A549 (cell line): ENCODE data around the gene RHBDL1. TPM values are rescaled to one million over a fixed set of nuclear protein-coding genes. Genes with fewer than 3 reads are reported as not detected.
A peak's percentile ranks its signal among the peaks of the same experiment; 100 is the strongest.

Experiments used
- ATAC-seq, 2 experiments: fragments of 200-7000 bp in 1 of 2; fragments of >200 bp in 1 of 2; cut with Nextera tagmentation in 1 of 2; cut with Tn5 transposase in 1 of 2; 3 replicates each; pipeline versions ENCODE4 v1.8.0 to v1.9.1; 2018 to 2020; ENCODE audit warnings: mild to moderate bottlenecking in 1 of 2, moderate library complexity in 1 of 2
- CTCF ChIA-PET: fragments of 300-600 bp; sonication (Branson Sonifier 250); formaldehyde crosslinking; extraction: SDS; loops from one replicate; lab custom pipeline; 2021; ENCODE audit warnings: antibody characterized with exemption, inconsistent platforms; lab: Yijun Ruan, JAX
- POLR2A ChIA-PET: fragments of 350-600 bp; formaldehyde crosslinking; extraction: SDS; loops from one replicate; lab custom pipeline; 2021; ENCODE audit warnings: antibody characterized with exemption, inconsistent platforms; lab: Yijun Ruan, JAX
- DNase-seq, 2 experiments: peaks; one replicate each; pipeline versions ENCODE4 v3.0.0 to v3.0.0-alpha.2; 2011 to 2016; ENCODE audit warnings: low read depth in 1 of 2, low spot score in 1 of 2
- FAIRE-seq: peaks from 2 replicates; lab custom pipeline; 2011; peaks lifted over from hg19 to GRCh38; lab: Jason Lieb, UNC
- H3K27ac ChIP-seq, 2 experiments: fragments of >200 bp; sonication (Bioruptor Twin); formaldehyde crosslinking; 3 replicates each; pipeline ENCODE4 v1.5.1; 2016 to 2017
- H3K4me1 ChIP-seq: fragments of >200 bp; sonication (Bioruptor Twin); formaldehyde crosslinking; 3 replicates; pipeline ENCODE4 v1.6.1; 2016
- H3K4me2 ChIP-seq: fragments of >200 bp; sonication (Bioruptor Twin); formaldehyde crosslinking; 3 replicates; pipeline ENCODE4 v1.6.1; 2016
- H3K4me3 ChIP-seq: fragments of >200 bp; sonication (Bioruptor Twin); formaldehyde crosslinking; 3 replicates; pipeline ENCODE4 v1.5.1; 2016
- H3K9me3 ChIP-seq: fragments of >200 bp; sonication (Bioruptor Twin); formaldehyde crosslinking; 3 replicates; pipeline ENCODE4 v1.6.1; 2016
- ATOH8 ChIP-seq: fragments of 250-450 bp; sonication (Bioruptor Pico); IDR thresholded peaks from 2 replicates; pipeline ENCODE4 v1.5.0; 2020; ENCODE audit warnings: low read depth, mild to moderate bottlenecking, moderate library complexity
- BCL3 ChIP-seq: fragments of >200 bp; sonication (Bioruptor Twin); formaldehyde crosslinking; IDR thresholded peaks from 3 replicates; pipeline ENCODE4 v1.6.1; 2016
- CBX2 ChIP-seq: fragments of 200-600 bp; sonication (generic); IDR thresholded peaks from 2 replicates; pipeline ENCODE4 v1.6.1; 2016; ENCODE audit warnings: low read depth, mild to moderate bottlenecking, borderline replicate concordance
- CEBPB ChIP-seq, 2 experiments: fragments of >200 bp in 1 of 2; sonication (Bioruptor Twin) in 1 of 2; formaldehyde crosslinking in 1 of 2; IDR thresholded peaks; 2 replicates each; pipeline ENCODE4 v1.6.1; 2012 to 2016
- CHD2 ChIP-seq: fragments of 150-350 bp; IDR thresholded peaks from 2 replicates; pipeline ENCODE4 v1.6.1; 2014; ENCODE audit warnings: low read length; ENCODE audit not compliant: partially characterized antibody
- CHD4 ChIP-seq: fragments of 200-600 bp; sonication (generic); IDR thresholded peaks from 2 replicates; pipeline ENCODE4 v1.6.1; 2016; ENCODE audit warnings: antibody characterized with exemption, mild to moderate bottlenecking, borderline replicate concordance
- EHF ChIP-seq: fragments of 250-450 bp; sonication (Bioruptor Pico); IDR thresholded peaks from 2 replicates; pipeline ENCODE4 v1.5.0; 2020; ENCODE audit warnings: mild to moderate bottlenecking
- EHMT2 ChIP-seq: fragments of 200-600 bp; sonication (generic); IDR thresholded peaks from 2 replicates; pipeline ENCODE4 v1.6.1; 2016; ENCODE audit warnings: antibody characterized with exemption, low read depth, mild to moderate bottlenecking, moderate library complexity
- FOSB ChIP-seq: fragments of 250-450 bp; sonication (Bioruptor Pico); IDR thresholded peaks from 2 replicates; pipeline ENCODE4 v1.5.0; 2020; ENCODE audit warnings: mild to moderate bottlenecking, moderate library complexity
- FOXS1 ChIP-seq: fragments of 250-450 bp; sonication (Bioruptor Pico); IDR thresholded peaks from 2 replicates; pipeline ENCODE4 v1.5.0; 2020; ENCODE audit warnings: mild to moderate bottlenecking, moderate library complexity
- GATA3 ChIP-seq: IDR thresholded peaks from 2 replicates; pipeline ENCODE4 v1.6.1; 2012; ENCODE audit warnings: borderline replicate concordance
- HDAC2 ChIP-seq: fragments of 200-600 bp; sonication (generic); IDR thresholded peaks from 2 replicates; pipeline ENCODE4 v1.6.1; 2016
- HMGXB4 ChIP-seq: fragments of 250-450 bp; sonication (Bioruptor Pico); IDR thresholded peaks from 2 replicates; pipeline ENCODE4 v1.5.0; 2021; ENCODE audit warnings: mild to moderate bottlenecking, moderate library complexity, borderline replicate concordance
- JUN ChIP-seq, 2 experiments: fragments of >200 bp; sonication (Bioruptor Twin); formaldehyde crosslinking; IDR thresholded peaks; 2 replicates in 1 of 2; 3 replicates in 1 of 2; pipeline ENCODE4 v1.6.1; 2016 to 2017
- MYC ChIP-seq: IDR thresholded peaks from 2 replicates; pipeline ENCODE4 v1.6.1; 2012; ENCODE audit warnings: mild to moderate bottlenecking, inconsistent platforms, low read length, improper control_type of control experiment, borderline replicate concordance
- NPAS2 ChIP-seq: fragments of 250-450 bp; sonication (Bioruptor Pico); IDR thresholded peaks from 2 replicates; pipeline ENCODE4 v1.8.0; 2022; ENCODE audit warnings: mild to moderate bottlenecking, moderate library complexity, borderline replicate concordance
- POLR2A ChIP-seq: IDR thresholded peaks from 2 replicates; pipeline ENCODE4 v1.6.1; 2012; ENCODE audit warnings: mild to moderate bottlenecking, low read length
- POLR2AphosphoS2 ChIP-seq: conservative IDR thresholded peaks from 2 replicates; pipeline ENCODE4 v1.6.1; 2012; ENCODE audit warnings: low read length, improper control_type of control experiment, inconsistent platforms
- RFX5 ChIP-seq: fragments of 450-650 bp; IDR thresholded peaks from 2 replicates; pipeline ENCODE4 v1.7.1; 2014; ENCODE audit warnings: antibody characterized with exemption, mild to moderate bottlenecking, moderate library complexity
- SMC3 ChIP-seq: fragments of >200 bp; sonication (Bioruptor Twin); formaldehyde crosslinking; IDR thresholded peaks from 3 replicates; pipeline ENCODE4 v1.6.1; 2018; ENCODE audit warnings: inconsistent platforms
- ZSCAN20 ChIP-seq: fragments of 250-450 bp; sonication (Bioruptor Pico); IDR thresholded peaks from 2 replicates; pipeline ENCODE4 v1.8.0; 2022; ENCODE audit warnings: mild to moderate bottlenecking, moderate library complexity
- WGBS: methylation state at CpG from one replicate; pipeline ENCODE4 v1.1.6; 2017; ENCODE audit errors: missing lambda C conversion rate; 5-methylcytosine and 5-hydroxymethylcytosine counted together
- polyA plus RNA-seq, 4 experiments: library from polyadenylated mRNA; depleted of rRNA in 3 of 4; stranded (reverse); fragments of >200 nt; fragmentation: RNase III in 1 of 4; extraction: RNeasy Plus Mini Kit Qiagen cat#74134 plus additional on column Dnase treatment in 1 of 4; gene quantifications; 2 replicates in 3 of 4; 3 replicates in 1 of 4; pipeline ENCODE4 v1.2.3, GENCODE V29; 2011 to 2017

Gene RHBDL1
- polyA plus RNA-seq, 2 of the 4 experiments (the other 2 are of a cell fraction): 0.56 to 1.4 TPM

- TF ChIP-seq CHD2 (no peak), FOSB (CRISPR knock-in tag) (no peak)
Measured at GRCh38 chr16:693364-693763, 17.9 kb downstream of the RHBDL1 start (continued).

- DNase-seq (no peak), ATAC-seq (no peak), FAIRE-seq (no peak)
- POLR2A ChIA-PET: no interaction called here
- no peak overlapping the region for H3K27ac ChIP-seq
- H3K4me3 ChIP-seq: no peak overlapping the region
- CTCF ChIA-PET: interaction anchor here (1.8 to 2.3 kb wide), 3 partner anchors 17 to 22 kb away, joined by 5 to 13 read pairs (median 5); no protein-coding TSS in a partner anchor
- H3K4me1 ChIP-seq: peaks cover 25% of the 10 kb centered on the region; the same call in 2 of the 3 replicates
- no peak for TF ChIP-seq NPAS2 (CRISPR knock-in tag)
- no peak for TF ChIP-seq CHD2
- no peak for TF ChIP-seq SMC3
- no peak for TF ChIP-seq POLR2A
- no peak for TF ChIP-seq RFX5
- TF ChIP-seq FOXS1 (CRISPR knock-in tag): no peak
- TF ChIP-seq CEBPB (IDR thresholded peaks at IDR 0.05): no peak
- TF ChIP-seq GATA3: no peak
- TF ChIP-seq ZSCAN20 (CRISPR knock-in tag): no peak
- TF ChIP-seq HMGXB4 (CRISPR knock-in tag): no peak
- no peak for TF ChIP-seq CBX2
- TF ChIP-seq HDAC2: no peak
- TF ChIP-seq EHMT2: no peak
- TF ChIP-seq EHF (CRISPR knock-in tag): no peak
- no peak for TF ChIP-seq BCL3
- no peak for TF ChIP-seq CHD4
- TF ChIP-seq JUN (IDR thresholded peaks at IDR 0.05): no peak
- no peak for TF ChIP-seq POLR2AphosphoS2
- H3K4me2 ChIP-seq: peak overlapping the region; percentile 91
- 88% methylated on average over 17 of the region's 37 CpGs for WGBS
- no peaks in the 10 kb centered on the region for H3K9me3 ChIP-seq
Measured at GRCh38 chr16:693766-694165, 18.3 kb downstream of the RHBDL1 start.

DNA sequence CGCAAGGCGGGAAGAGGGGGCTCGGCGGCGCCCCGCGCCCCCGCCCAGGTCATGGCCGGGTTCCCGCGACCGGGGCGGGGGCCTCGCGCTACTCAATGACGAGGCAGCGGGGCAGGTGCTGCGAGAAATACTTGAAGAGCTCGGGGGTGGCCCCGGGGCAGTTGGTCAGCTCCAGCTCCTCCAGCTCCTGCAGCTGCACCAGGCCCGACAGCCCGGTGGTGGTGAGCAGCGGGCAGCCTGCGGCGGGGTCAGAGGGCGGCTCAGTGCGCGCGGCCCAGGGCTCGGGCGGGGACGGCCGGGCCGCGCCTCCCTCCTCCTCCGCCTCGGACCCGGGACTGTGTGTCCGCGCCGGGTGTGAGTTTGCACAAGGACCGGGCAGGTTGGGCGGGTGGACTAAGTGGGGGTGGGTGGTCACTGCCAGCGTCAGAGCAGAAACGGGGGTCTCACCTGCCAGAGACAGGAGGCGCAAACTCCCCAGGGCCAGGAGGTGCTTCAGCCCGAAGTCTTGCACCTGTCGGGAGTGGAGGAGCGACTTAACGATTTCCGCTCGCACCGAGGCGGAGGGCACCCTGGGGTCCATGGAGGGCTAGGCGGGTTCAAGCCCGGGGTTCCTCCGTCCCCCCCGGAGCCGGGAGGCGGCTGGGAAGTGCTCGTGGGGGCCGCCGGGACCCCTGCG, 18.9 kb downstream of the RHBDL1 start:
- TF ChIP-seq MYC (no peak), ATOH8 (CRISPR knock-in tag) (no peak), RFX5 (no peak)
- peak overlapping the region in 1 of 2 experiments; percentile 76; a peak in 3 of 6 replicates for H3K27ac ChIP-seq
- no peak for ATAC-seq
- peak overlapping the region; percentile 37 for H3K4me3 ChIP-seq
- H3K4me2 ChIP-seq: peak overlapping the region; percentile 91
- ChIA-PET POLR2A (no interaction called here), CTCF (interaction anchor here (1.0 to 2.1 kb wide), 4 partner anchors 13 to 91 kb away, joined by 4 to 5 read pairs (median 4); no protein-coding TSS in a partner anchor)
- H3K9me3 ChIP-seq: no peaks in the 10 kb centered on the region
- peaks cover 22% of the 10 kb centered on the region; the same call in 2 of the 3 replicates for H3K4me1 ChIP-seq
- DNase-seq: no peak
- no peak for FAIRE-seq
- 22% methylated on average over 20 of the region's 64 CpGs for WGBS
